GM21367 (cell line): ENCODE results near the gene CCL16.
"Not testable (repeated sequence)": the region's sequence is repeated elsewhere in the genome, so short reads cannot be mapped to it uniquely, and the experiment has no call there.

Source experiments
- ATAC-seq: cut with Tn5 transposase; IDR thresholded peaks from one replicate; pipeline ENCODE4 v1.9.1; 2021; ENCODE audit not compliant: unreplicated experiment

CCL16 gene

DNA sequence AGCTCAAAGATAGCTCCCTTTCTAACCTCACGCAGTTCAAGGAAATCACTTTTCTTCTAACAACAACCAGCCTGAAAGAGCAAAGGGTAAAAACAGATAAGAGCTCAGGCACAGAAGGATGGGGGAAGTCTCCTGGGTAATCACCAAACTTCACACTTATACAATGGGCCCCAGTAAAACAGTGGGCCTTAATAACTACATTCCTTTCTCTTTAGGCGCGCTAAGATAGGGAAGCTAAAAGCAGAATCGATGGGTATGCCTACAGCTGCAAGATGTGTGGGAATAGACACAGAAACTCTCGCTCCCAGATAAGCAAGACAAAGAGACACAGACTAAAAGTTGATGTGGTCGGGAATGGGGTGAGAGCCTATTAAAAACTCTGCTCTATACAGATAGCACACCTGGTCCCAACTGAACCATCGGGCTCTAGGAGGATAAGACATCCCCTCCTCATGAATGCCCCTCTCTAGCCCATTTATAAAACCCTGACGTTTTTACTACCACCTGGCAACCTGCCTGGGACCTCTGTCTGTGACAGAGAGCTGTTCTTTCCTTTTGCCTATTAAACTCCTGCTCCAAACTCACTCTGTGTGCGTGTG, 38.6 kb downstream of the CCL16 start:
- no peak for ATAC-seq

GRCh38 chr17:35938492-35938891, 42.8 kb downstream of the CCL16 start:
- not testable (repeated sequence) for ATAC-seq

DNA sequence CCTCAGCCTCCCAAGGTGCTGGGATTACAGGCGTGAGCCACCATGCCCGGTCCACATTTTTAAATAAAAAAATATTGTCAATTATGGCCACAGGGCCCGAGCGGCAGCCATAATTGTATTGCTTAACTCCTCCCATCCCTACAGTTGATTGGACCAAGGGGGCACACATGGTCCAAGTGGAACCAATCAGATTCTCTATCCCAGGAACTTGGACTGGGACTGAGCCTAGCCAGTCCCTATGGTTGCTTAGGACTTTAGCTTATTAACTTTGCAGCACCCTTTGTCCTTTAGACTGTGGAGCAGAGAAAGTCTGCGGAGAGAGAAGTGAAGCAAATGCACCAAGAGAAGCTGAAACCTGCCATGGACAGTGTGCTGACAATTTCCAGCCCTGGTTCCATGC, 45.2 kb downstream of the CCL16 start:
- no peak for ATAC-seq

DNA sequence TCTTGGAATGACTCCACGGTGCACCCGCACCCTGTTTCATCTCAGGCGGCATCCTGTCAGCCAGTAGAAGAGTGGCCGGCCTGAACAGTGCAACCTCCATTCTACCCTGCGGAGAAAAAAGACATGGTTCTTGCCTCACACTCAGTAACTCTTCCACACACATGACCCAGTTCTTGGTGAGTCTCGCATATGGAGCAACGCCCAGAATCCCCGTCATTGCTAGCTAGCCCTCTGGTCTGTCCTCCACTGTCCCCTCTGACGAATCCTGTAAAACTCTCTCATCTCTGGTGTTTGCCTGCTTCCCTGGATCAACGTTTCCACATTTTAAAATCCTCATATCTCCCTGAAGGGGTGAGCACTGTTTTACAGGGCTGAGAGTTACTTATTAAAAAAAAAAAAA, 46.5 kb downstream of the CCL16 start:
- ATAC-seq: no peak

DNA sequence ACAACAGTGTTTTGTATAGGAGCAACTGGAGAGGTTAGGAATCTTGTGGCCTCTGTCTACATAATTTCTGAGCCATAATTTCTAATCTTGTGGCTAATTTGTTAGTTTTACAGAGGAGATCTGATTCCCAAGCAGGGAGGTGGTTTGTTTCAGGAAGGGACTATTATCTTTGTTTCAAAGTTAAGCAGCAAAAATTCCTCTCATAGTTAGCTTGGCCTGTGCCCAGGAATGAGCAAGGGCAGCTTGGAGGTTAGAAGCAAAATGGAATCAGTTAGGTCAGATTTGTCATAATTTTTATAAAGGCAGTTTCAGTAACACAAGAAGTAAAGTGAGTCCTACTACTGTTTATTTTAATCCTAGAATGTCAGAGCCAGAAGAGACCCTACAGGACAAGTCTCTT, 48.7 kb downstream of the CCL16 start:
- ATAC-seq: no peak

DNA sequence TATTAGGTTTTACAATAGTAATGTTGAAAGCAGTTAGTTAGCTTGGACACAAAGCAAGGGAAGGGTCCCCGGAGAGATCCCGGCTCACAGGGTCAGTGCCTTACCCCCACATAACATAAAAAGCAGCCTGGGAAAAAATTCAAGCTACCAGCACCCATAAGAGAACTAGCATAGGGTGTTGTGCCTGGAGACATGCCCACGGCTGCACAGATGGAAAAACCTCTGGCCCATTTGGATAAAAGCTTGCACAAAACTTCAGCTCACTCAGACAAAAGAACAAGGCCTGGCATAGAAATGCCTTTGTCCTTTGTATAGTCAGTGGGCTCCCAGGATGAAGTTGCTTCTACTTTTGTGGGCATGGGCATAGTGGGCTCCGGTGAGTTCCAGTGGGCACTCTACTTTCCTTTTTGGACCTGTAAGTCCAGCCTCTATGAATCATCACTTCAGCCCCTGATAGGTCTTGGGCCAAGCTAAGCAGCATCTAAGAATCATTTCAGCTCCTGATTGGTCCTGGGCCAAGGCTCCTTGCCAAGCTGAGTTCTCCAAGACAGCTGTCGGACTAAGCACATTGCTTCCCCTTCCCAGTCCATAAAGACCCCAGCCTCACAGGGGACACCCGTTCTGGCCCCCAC, 49.4 kb downstream of the CCL16 start:
- ATAC-seq: no peak

- no peak for ATAC-seq
Observed at GRCh38 chr17:35930211-35931065, 50.9 kb downstream of the CCL16 start, which contains the start of gene RDM1. Gene RDM1 (minus strand): TSS chr17:35930773. CDS start chr17:35930727, 46 bp downstream.

DNA sequence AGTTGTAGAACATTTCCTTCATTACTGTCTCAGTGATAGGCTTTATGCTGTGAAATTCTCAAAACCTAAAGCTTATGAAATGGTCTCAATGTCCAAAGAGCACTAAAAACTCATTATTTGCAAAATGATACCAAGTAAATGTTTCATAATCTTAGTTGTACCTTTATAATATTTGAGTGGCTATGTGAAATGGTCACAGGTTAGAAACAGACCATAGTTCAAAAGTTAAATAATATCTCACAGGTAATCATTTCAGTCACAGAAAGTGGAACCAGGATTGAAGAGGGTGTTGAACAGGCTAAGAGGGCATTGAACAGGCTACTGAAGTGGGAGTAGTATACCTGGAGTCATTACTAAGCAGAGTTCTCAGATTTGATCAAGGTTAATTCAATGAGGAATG, 53.6 kb downstream of the CCL16 start:
- no peak for ATAC-seq
